Osteoblast (primary cell): ENCODE data around the gene LAPTM5. TPM values are rescaled to one million over a fixed set of nuclear protein-coding genes. Genes with fewer than 3 reads are reported as not detected.

Source experiments
- DNase-seq: peaks from one replicate; pipeline ENCODE4 v3.0.0; 2011; ENCODE audit warnings: low spot score, mixed read lengths; ENCODE audit not compliant: insufficient read length; ENCODE audit errors: missing footprints
- H2AFZ ChIP-seq: 2 replicates; pipeline ENCODE4 v1.6.0; 2011; ENCODE audit warnings: mild to moderate bottlenecking, low read length
- H3K27ac ChIP-seq: 2 replicates; pipeline ENCODE4 v1.5.1; 2011; ENCODE audit warnings: mild to moderate bottlenecking, low read depth, low read length, moderate library complexity
- H3K27me3 ChIP-seq: 2 replicates; pipeline ENCODE4 v1.6.0; 2012; ENCODE audit warnings: mild to moderate bottlenecking, control low read depth, inconsistent platforms, low read length, moderate library complexity; ENCODE audit not compliant: insufficient read depth
- H3K36me3 ChIP-seq: 2 replicates; pipeline ENCODE4 v1.5.1; 2011; ENCODE audit warnings: mild to moderate bottlenecking, low read length, control low read depth, moderate library complexity; ENCODE audit not compliant: insufficient read depth
- H3K4me1 ChIP-seq: 2 replicates; pipeline ENCODE4 v1.5.1; 2011; ENCODE audit warnings: mild to moderate bottlenecking, low read length, control low read depth, moderate library complexity; ENCODE audit not compliant: insufficient read depth
- H3K4me2 ChIP-seq: 2 replicates; pipeline ENCODE4 v1.6.0; 2011; ENCODE audit warnings: mild to moderate bottlenecking, low read length; ENCODE audit not compliant: insufficient read depth
- H3K4me3 ChIP-seq: fragments of 200-600 bp; sonication (generic); 3 replicates; pipeline ENCODE4 v1.5.1; 2012; ENCODE audit warnings: mild to moderate bottlenecking, low read length, inconsistent platforms; ENCODE audit not compliant: insufficient read depth
- H3K79me2 ChIP-seq: 2 replicates; pipeline ENCODE4 v1.6.0; 2012; ENCODE audit warnings: mild to moderate bottlenecking, low read length, control low read depth, inconsistent platforms; ENCODE audit not compliant: insufficient read depth
- H3K9me3 ChIP-seq: 2 replicates; pipeline ENCODE4 v1.5.1; 2011; ENCODE audit warnings: low read depth, low read length, control low read depth
- H4K20me1 ChIP-seq: 2 replicates; pipeline ENCODE4 v1.6.0; 2012; ENCODE audit warnings: mild to moderate bottlenecking, low read length, control low read depth; ENCODE audit not compliant: insufficient read depth
- total RNA-seq: library from RNA; depleted of rRNA; stranded (reverse); fragments of >200 nt; gene quantifications from 2 replicates; pipeline ENCODE4 v1.2.3, GENCODE V29; 2012
- TF ChIP-seq, protein P1 (sequence below): IDR thresholded peaks from 2 replicates; pipeline ENCODE4 v1.5.1; 2011; ENCODE audit warnings: mild to moderate bottlenecking, low read depth, low read length, moderate library complexity; ENCODE audit errors: extremely low read depth

Gene LAPTM5
- total RNA-seq, 1 donor: 0.72 TPM

DNA sequence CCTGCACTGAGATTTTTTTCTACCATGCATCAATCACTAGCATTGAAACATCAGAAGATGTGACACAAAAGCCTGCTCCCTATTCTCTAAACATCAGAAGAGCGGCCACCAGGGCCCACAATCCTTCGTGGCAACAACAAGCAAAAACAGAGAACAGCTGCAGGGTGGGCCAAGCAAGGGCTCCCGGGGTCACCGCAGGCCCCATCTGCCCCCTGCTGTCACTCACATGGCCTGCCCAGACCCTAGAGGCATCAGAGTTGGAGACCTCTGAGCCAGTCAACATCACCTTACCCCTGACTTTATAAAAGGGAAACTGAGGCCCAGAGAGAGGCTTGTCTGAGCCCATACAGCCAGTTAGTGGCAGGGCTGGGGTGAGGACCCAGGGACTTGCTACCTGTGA is 1.8 kb downstream of the LAPTM5 start:
- no peak overlapping the region for H3K4me2 ChIP-seq

DNA sequence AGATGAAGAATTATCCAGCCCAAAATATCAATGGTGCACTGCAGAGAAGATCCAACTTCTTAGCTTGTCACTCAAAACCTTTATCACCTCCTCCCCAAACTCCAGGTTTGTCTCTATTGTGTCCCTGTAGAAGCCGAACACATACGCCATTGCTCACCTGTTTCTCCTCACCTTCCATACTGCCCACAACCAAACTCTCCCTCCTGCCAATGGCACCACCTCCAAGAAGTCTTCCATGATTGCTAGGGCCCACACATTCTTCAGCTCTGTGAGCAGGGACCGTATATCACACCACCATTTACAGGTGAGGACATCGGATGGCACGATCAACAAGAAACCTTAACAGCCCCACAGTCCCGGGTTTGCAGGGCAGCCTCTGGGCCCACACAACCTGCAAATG is 2.2 kb downstream of the LAPTM5 start:
- no peaks in the 10 kb centered on the region for H3K36me3 ChIP-seq
- no peak overlapping the region for H3K27ac ChIP-seq
- H3K79me2 ChIP-seq: no peaks in the 10 kb centered on the region
- no peak overlapping the region for H3K4me3 ChIP-seq
- H3K9me3 ChIP-seq: no peaks in the 10 kb centered on the region
- no peak overlapping the region for H3K4me2 ChIP-seq
- no peaks in the 10 kb centered on the region for H4K20me1 ChIP-seq
- peaks cover 19% of the 10 kb centered on the region for H3K4me1 ChIP-seq
- TF ChIP-seq, protein P1, sequence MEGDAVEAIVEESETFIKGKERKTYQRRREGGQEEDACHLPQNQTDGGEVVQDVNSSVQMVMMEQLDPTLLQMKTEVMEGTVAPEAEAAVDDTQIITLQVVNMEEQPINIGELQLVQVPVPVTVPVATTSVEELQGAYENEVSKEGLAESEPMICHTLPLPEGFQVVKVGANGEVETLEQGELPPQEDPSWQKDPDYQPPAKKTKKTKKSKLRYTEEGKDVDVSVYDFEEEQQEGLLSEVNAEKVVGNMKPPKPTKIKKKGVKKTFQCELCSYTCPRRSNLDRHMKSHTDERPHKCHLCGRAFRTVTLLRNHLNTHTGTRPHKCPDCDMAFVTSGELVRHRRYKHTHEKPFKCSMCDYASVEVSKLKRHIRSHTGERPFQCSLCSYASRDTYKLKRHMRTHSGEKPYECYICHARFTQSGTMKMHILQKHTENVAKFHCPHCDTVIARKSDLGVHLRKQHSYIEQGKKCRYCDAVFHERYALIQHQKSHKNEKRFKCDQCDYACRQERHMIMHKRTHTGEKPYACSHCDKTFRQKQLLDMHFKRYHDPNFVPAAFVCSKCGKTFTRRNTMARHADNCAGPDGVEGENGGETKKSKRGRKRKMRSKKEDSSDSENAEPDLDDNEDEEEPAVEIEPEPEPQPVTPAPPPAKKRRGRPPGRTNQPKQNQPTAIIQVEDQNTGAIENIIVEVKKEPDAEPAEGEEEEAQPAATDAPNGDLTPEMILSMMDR: no peak
- DNase-seq: no peak
- peaks cover 2% of the 10 kb centered on the region for H3K27me3 ChIP-seq
- no peak overlapping the region for H2AFZ ChIP-seq

More for the DNA sequence above, 1.8 kb downstream of the LAPTM5 start:
- H3K79me2 ChIP-seq: no peaks in the 10 kb centered on the region
- H2AFZ ChIP-seq: no peak overlapping the region
- no peak overlapping the region for H3K27ac ChIP-seq
- no peak for DNase-seq
- no peaks in the 10 kb centered on the region for H4K20me1 ChIP-seq
- TF ChIP-seq, protein P1: no peak
- H3K27me3 ChIP-seq: peaks cover 2% of the 10 kb centered on the region
- peaks cover 19% of the 10 kb centered on the region for H3K4me1 ChIP-seq
- H3K4me3 ChIP-seq: no peak overlapping the region
- no peaks in the 10 kb centered on the region for H3K9me3 ChIP-seq
- H3K36me3 ChIP-seq: no peaks in the 10 kb centered on the region

DNA sequence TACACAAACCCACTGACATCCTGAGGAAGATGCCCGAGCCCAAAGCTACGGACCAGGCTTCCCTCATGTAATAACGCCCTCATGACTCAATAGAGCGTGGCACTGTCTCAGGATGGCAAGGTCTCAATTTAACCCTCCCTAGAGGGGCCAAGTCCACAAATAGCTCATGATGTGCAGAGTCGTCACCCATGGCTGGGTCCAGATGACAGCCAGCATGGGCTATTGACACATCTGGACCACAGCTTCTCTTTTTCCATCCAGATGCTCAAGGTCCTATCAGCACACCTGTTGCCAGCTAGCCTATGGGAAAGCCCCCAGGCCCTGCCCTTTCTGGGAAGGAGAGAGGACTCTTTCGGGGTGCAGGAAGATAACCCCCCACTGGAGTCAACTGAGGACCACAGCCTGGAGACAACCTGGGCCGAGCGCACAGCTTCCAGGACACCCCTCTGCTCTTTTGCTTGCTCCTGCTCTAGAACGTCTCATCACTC is 2.8 kb downstream of the LAPTM5 start:
- Histone ChIP-seq H3K36me3 (no peaks in the 10 kb centered on the region), H4K20me1 (no peaks in the 10 kb centered on the region), H2AFZ (no peak overlapping the region), H3K4me2 (no peak overlapping the region), H3K9me3 (no peaks in the 10 kb centered on the region), H3K27me3 (peaks cover 2% of the 10 kb centered on the region), H3K27ac (no peak overlapping the region), H3K4me1 (peaks cover 19% of the 10 kb centered on the region), H3K4me3 (no peak overlapping the region), H3K79me2 (no peaks in the 10 kb centered on the region)
- DNase-seq: peak; percentile 74
- TF ChIP-seq, protein P1: no peak

DNA sequence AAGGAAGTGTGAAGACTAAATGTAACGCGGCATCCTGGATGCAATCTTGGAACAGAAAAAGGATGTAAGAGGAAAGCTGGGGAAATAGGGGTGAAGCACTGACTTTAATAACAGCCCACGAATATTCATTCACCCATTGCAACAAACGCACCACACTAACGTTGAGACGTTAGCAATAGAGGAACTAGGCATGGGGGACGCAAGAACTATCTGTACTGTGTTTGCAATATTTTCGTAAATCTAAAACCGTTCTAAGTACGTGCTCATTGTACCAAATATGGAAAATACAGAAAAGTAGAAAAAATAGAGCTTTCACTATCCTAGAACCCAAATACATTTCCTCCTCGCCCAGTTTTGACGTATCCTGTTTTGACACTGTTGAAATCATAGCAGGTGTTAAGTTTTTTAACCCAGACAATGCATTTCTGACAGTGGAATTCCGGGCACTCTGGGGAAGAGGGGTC is 3.9 kb downstream of the LAPTM5 start:
- Histone ChIP-seq H4K20me1 (no peaks in the 10 kb centered on the region), H3K27ac (no peak overlapping the region), H3K36me3 (no peaks in the 10 kb centered on the region), H3K79me2 (no peaks in the 10 kb centered on the region), H3K27me3 (peaks cover 2% of the 10 kb centered on the region), H3K4me3 (no peak overlapping the region), H2AFZ (no peak overlapping the region), H3K9me3 (no peaks in the 10 kb centered on the region), H3K4me1 (peaks cover 19% of the 10 kb centered on the region), H3K4me2 (no peak overlapping the region)
- no peak for DNase-seq
- TF ChIP-seq, protein P1: no peak
